GM18502 (cell line): ENCODE data around the gene SHMT2.

Source experiments
- ATAC-seq: cut with Tn5 transposase; IDR thresholded peaks from one replicate; pipeline ENCODE4 v1.9.1; 2021; ENCODE audit warnings: mild to moderate bottlenecking; ENCODE audit not compliant: unreplicated experiment, poor library complexity

The SHMT2 gene

GRCh38 chr12:57213058-57213715 lies 16.3 kb upstream of the SHMT2 start:
- peak; percentile 55 for ATAC-seq

- ATAC-seq: no peak
Observed at GRCh38 chr12:57213763-57214397, 15.6 kb upstream of the SHMT2 start.

GRCh38 chr12:57214398-57214781 lies 15.1 kb upstream of the SHMT2 start:
- no peak for ATAC-seq

GRCh38 chr12:57215065-57215464 lies 14.4 kb upstream of the SHMT2 start:
- no peak for ATAC-seq

- peak; percentile 54 for ATAC-seq
Observed at GRCh38 chr12:57215668-57216013, 13.9 kb upstream of the SHMT2 start.

- peak; percentile 27 for ATAC-seq
Observed at GRCh38 chr12:57216014-57216911, 13.2 kb upstream of the SHMT2 start, which contains the start of gene NXPH4. Gene NXPH4 (plus strand): TSS chr12:57216794. CDS start chr12:57216970, 176 bp downstream.

- ATAC-seq: peak; percentile 2
Observed at GRCh38 chr12:57216921-57217879, 12.3 kb upstream of the SHMT2 start.

- no peak for ATAC-seq
Observed at GRCh38 chr12:57218030-57218853, 11.3 kb upstream of the SHMT2 start.

- ATAC-seq: no peak
Observed at GRCh38 chr12:57219205-57219992, 10.1 kb upstream of the SHMT2 start.

GRCh38 chr12:57219993-57220754 lies 9.3 kb upstream of the SHMT2 start:
- ATAC-seq: no peak

GRCh38 chr12:57220770-57221168 lies 8.7 kb upstream of the SHMT2 start:
- no peak for ATAC-seq

- ATAC-seq: no peak
Observed at GRCh38 chr12:57221169-57221917, 8.2 kb upstream of the SHMT2 start.

GRCh38 chr12:57222286-57223190 lies 7.0 kb upstream of the SHMT2 start:
- ATAC-seq: no peak

GRCh38 chr12:57223191-57224165 lies 6.0 kb upstream of the SHMT2 start:
- ATAC-seq: no peak
